22Rv1 (cell line): Measurements from ENCODE around the gene SNU13.
A peak's percentile ranks its signal among the peaks of the same experiment; 100 is the strongest.
"Not testable (repeated sequence)": the region's sequence is repeated elsewhere in the genome, so short reads cannot be mapped to it uniquely, and the experiment has no call there.

Experiments used
- H3K27ac ChIP-seq: fragments of 450-650 bp; 2 replicates; pipeline ENCODE4 v1.5.1; 2017
- CTCF ChIP-seq: fragments of 450-650 bp; IDR thresholded peaks from 2 replicates; pipeline ENCODE4 v1.5.1; 2017; ENCODE audit warnings: mild to moderate bottlenecking
- ZFX ChIP-seq: fragments of 450-650 bp; IDR thresholded peaks from 2 replicates; pipeline ENCODE4 v1.6.1; 2017; ENCODE audit warnings: antibody characterized with exemption, borderline replicate concordance

The SNU13 gene

GRCh38 chr22:41688365-41689211, at the start of gene SNU13:
TSS of gene SNU13 (minus strand) at chr22:41688867. CDS start at chr22:41688796, 71 bp downstream.
- no peak for TF ChIP-seq ZFX
- no peak; the same call in 1 of the 2 replicates for TF ChIP-seq CTCF
- H3K27ac ChIP-seq, result peak within 1 kb of the TSS; percentile 91

- H3K27ac ChIP-seq, result not testable (repeated sequence)
These were observed 44.6 kb upstream of the SNU13 start for GRCh38 chr22:41733241-41733640.

GRCh38 chr22:41732096-41732772, 43.6 kb upstream of the SNU13 start:
- TF ChIP-seq ZFX (no peak), CTCF (no peak)
- H3K27ac ChIP-seq, result no peak overlapping the region

- TF ChIP-seq ZFX (no peak), CTCF (no peak)
- H3K27ac ChIP-seq, result no peak overlapping the region
These were observed 42.9 kb upstream of the SNU13 start for GRCh38 chr22:41731609-41732008.

- TF ChIP-seq CTCF, result no peak
- no peak for TF ChIP-seq ZFX
These were observed 36.9 kb upstream of the SNU13 start for GRCh38 chr22:41725510-41726110.

GRCh38 chr22:41722496-41722895, 33.8 kb upstream of the SNU13 start:
- TF ChIP-seq CTCF, result no peak
- no peak for TF ChIP-seq ZFX
- no peak overlapping the region for H3K27ac ChIP-seq

More at GRCh38 chr22:41725510-41726110, 36.9 kb upstream of the SNU13 start:
- H3K27ac ChIP-seq, result no peak overlapping the region

GRCh38 chr22:41713004-41713403, 24.3 kb upstream of the SNU13 start:
- TF ChIP-seq ZFX (no peak), CTCF (no peak)
- H3K27ac ChIP-seq, result no peak overlapping the region
